Fibroblast of skin of abdomen (primary cell): Measurements from ENCODE around the gene OPN1MW2.
"Not testable (repeated sequence)": the region's sequence is repeated elsewhere in the genome, so short reads cannot be mapped to it uniquely, and the experiment has no call there.

Source experiments
- DNase-seq: peaks from one replicate; pipeline ENCODE4 v3.0.0-alpha.2; 2013

The OPN1MW2 gene

DNA sequence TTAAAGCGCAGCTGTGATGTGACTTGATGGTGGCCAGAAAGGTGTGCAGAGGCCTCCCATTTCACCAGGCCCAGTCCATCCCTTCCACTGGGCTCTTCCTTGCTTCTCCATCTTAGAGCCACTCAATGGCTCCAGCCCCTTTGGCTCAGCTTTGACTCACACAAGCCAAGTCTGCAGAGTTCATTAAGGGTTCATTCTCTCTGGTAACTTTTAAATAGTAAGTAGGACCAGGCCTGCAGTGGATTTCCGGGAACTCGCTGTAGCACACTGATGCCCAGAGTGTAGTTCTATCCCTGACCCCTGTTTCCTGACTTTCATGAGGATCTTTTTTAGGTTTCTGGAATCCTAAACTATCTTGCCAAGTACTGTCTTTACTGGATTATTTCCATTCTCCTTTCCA, 49.7 kb downstream of the OPN1MW2 start:
- not testable (repeated sequence) for DNase-seq
